ENCODE data around the gene PLPP6.

DNA sequence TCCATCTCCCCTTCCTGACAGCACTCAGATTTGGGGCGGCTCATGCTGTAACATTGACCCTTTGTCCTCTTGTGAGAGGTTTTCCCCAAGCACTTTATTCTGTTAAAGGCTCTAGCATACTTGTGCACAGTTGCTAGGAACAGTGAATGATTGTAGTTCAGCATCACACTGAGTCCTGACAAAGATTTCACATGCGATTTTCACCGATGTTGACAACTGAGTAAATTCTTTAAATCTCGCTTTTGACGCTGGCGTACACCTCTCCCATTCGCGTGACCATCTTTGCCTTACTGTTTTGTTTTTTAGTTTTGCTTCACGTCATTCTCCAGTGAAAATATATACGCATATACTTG lies 18.1 kb downstream of the PLPP6 start:
- TF ChIP-seq, protein P1, sequence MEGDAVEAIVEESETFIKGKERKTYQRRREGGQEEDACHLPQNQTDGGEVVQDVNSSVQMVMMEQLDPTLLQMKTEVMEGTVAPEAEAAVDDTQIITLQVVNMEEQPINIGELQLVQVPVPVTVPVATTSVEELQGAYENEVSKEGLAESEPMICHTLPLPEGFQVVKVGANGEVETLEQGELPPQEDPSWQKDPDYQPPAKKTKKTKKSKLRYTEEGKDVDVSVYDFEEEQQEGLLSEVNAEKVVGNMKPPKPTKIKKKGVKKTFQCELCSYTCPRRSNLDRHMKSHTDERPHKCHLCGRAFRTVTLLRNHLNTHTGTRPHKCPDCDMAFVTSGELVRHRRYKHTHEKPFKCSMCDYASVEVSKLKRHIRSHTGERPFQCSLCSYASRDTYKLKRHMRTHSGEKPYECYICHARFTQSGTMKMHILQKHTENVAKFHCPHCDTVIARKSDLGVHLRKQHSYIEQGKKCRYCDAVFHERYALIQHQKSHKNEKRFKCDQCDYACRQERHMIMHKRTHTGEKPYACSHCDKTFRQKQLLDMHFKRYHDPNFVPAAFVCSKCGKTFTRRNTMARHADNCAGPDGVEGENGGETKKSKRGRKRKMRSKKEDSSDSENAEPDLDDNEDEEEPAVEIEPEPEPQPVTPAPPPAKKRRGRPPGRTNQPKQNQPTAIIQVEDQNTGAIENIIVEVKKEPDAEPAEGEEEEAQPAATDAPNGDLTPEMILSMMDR (IDR thresholded peaks at IDR 0.05; ENCODE audit: insufficient read depth, low read depth, low read length) = no peak
- TF ChIP-seq EZH2 (IDR thresholded peaks at IDR 0.05; ENCODE audit: insufficient read depth, low read length) = no peak
